ENCODE data around the gene ACVR1B. TPM values are rescaled to one million over a fixed set of nuclear protein-coding genes. Genes with fewer than 3 reads are reported as not detected.

ACVR1B gene
- total and polyA plus RNA-seq, 9 of the 15 experiments (the other 6 are each of a cell fraction or from before 2014, with no cell fraction given): 0.97 to 15.1 (median 6.8) TPM

DNA sequence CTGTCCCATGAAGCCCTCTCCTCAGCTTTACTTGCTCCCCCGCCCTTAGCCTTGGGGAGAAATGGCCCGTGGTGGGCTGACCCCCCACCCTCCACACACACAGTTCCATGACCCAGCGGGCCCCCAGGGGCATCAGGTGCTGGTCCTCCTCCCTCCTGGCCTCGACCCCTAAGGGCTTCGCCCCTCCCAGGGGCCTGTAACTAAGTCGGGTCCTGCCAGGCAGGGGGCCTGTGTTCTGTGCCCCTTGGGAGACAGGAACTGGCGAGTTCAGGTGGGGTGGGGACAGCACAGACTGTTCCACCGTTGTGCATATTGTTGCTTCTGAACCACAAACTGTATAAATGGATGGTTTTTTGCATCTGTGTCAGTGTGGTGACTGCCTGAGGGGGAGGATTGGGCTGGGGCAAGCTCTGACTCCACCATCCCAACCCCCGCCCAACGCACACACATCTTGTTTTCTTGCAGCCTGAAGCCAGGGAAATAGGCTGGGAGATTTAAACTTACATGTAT is 64.1 kb downstream of the ACVR1B start (continued):
- TF ChIP-seq, protein P1, sequence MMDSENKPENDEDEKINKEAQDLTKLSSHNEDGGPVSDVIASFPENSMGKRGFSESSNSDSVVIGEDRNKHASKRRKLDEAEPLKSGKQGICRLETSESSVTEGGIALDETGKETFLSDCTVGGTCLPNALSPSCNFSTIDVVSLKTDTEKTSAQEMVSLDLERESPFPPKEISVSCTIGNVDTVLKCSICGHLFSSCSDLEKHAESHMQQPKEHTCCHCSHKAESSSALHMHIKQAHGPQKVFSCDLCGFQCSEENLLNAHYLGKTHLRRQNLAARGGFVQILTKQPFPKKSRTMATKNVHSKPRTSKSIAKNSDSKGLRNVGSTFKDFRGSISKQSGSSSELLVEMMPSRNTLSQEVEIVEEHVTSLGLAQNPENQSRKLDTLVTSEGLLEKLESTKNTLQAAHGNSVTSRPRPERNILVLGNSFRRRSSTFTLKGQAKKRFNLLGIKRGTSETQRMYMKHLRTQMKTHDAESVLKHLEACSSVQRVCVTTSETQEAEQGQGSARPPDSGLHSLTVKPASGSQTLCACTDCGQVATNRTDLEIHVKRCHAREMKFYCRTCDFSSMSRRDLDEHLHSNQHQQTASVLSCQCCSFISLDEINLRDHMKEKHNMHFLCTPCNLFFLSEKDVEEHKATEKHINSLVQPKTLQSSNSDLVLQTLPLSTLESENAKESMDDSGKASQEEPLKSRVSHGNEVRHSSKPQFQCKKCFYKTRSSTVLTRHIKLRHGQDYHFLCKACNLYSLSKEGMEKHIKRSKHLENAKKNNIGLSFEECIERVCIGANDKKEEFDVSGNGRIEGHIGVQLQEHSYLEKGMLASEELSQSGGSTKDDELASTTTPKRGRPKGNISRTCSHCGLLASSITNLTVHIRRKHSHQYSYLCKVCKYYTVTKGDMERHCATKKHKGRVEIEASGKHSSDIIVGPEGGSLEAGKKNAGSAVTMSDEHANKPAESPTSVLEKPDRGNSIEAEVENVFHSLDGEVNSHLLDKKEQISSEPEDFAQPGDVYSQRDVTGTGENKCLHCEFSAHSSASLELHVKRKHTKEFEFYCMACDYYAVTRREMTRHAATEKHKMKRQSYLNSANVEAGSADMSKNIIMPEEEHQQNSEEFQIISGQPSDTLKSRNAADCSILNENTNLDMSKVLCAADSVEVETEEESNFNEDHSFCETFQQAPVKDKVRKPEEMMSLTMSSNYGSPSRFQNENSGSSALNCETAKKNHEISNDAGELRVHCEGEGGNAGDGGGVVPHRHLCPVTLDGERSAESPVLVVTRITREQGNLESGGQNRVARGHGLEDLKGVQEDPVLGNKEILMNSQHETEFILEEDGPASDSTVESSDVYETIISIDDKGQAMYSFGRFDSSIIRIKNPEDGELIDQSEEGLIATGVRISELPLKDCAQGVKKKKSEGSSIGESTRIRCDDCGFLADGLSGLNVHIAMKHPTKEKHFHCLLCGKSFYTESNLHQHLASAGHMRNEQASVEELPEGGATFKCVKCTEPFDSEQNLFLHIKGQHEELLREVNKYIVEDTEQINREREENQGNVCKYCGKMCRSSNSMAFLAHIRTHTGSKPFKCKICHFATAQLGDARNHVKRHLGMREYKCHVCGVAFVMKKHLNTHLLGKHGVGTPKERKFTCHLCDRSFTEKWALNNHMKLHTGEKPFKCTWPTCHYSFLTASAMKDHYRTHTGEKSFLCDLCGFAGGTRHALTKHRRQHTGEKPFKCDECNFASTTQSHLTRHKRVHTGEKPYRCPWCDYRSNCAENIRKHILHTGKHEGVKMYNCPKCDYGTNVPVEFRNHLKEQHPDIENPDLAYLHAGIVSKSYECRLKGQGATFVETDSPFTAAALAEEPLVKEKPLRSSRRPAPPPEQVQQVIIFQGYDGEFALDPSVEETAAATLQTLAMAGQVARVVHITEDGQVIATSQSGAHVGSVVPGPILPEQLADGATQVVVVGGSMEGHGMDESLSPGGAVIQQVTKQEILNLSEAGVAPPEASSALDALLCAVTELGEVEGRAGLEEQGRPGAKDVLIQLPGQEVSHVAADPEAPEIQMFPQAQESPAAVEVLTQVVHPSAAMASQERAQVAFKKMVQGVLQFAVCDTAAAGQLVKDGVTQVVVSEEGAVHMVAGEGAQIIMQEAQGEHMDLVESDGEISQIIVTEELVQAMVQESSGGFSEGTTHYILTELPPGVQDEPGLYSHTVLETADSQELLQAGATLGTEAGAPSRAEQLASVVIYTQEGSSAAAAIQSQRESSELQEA (IDR thresholded peaks at IDR 0.05; ENCODE audit: low read depth): no peak
- no peak for TF ChIP-seq ELF2 (CRISPR knock-in tag; IDR thresholded peaks at IDR 0.05)
